Measurements from ENCODE around the gene WBP4.

DNA sequence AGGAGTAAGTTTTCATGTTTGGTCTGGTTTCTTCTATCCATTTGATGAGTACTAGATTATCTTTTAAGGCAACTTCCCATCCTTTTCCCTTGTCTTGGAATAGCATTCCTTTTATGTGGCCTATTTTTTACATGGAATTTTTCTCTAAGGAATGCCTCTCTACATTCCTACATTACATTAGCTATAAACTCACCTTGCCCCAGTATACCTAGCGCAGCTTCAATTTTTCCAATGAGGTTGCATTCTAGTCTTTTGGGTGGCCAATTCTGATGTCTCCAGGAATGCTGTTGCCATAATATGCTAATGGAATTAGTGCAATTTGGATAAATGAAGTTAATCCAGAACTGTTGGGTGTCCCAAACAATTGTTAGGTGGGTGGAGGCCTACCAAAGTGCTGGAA is 37.5 kb downstream of the WBP4 start:
- TF ChIP-seq RFX5 (IDR thresholded peaks at IDR 0.05; ENCODE audit: low read depth, low read length) = no peak
- TF ChIP-seq POLR2A (IDR thresholded peaks at IDR 0.05; ENCODE audit: low read depth, low read length) = no peak

Measured in IMR-90 (cell line).